Fibroblast of lung (primary cell): ENCODE measurements around the gene GPHN. TPM values are rescaled to one million over a fixed set of nuclear protein-coding genes. Genes with fewer than 3 reads are reported as not detected.

Source experiments
- DNase-seq, 2 donors: peaks; one replicate each; pipeline versions ENCODE4 v3.0.0 to v3.0.0-alpha.2; 2010; ENCODE audit warnings: low read depth in 2 of 2
- H2AFZ ChIP-seq: 2 replicates; pipeline ENCODE4 v1.5.1; 2012; ENCODE audit warnings: low read length, control low read depth, inconsistent platforms
- H3K27ac ChIP-seq: 2 replicates; pipeline ENCODE4 v1.5.1; 2011; ENCODE audit warnings: low read length, control low read depth; ENCODE audit not compliant: insufficient read depth
- H3K27me3 ChIP-seq: 2 replicates; pipeline ENCODE4 v1.5.1; 2011; ENCODE audit warnings: mild to moderate bottlenecking, low read length; ENCODE audit not compliant: control insufficient read depth, insufficient read depth
- H3K36me3 ChIP-seq: 2 replicates; pipeline ENCODE4 v1.5.1; 2011; ENCODE audit warnings: low read length; ENCODE audit not compliant: control insufficient read depth, insufficient read depth
- H3K4me1 ChIP-seq: 2 replicates; pipeline ENCODE4 v1.5.1; 2011; ENCODE audit warnings: low read length; ENCODE audit not compliant: control insufficient read depth, insufficient read depth; ENCODE audit errors: extremely low read depth
- H3K4me2 ChIP-seq: 2 replicates; pipeline ENCODE4 v1.5.1; 2011; ENCODE audit warnings: low read length, control low read depth; ENCODE audit not compliant: insufficient read depth; ENCODE audit errors: extremely low read depth
- H3K4me3 ChIP-seq, 4 experiments: fragments of 200-600 bp in 1 of 4; sonication (generic) in 1 of 4; replicated peaks in 1 of 4; 2 replicates each; pipeline ENCODE4 v1.5.1; 2011 to 2016; ENCODE audit warnings: low read length in 4 of 4, low read depth in 3 of 4, mild to moderate bottlenecking in 3 of 4, control low read depth in 2 of 4, inconsistent platforms in 1 of 4, mixed read lengths in 1 of 4; ENCODE audit not compliant: insufficient read depth in 1 of 4; ENCODE audit errors: control extremely low read depth in 1 of 4
- H3K79me2 ChIP-seq: 2 replicates; pipeline ENCODE4 v1.5.1; 2012; ENCODE audit warnings: mild to moderate bottlenecking, low read length, inconsistent platforms; ENCODE audit not compliant: control insufficient read depth, insufficient read depth
- H3K9ac ChIP-seq: 2 replicates; pipeline ENCODE4 v1.5.1; 2011; ENCODE audit warnings: mild to moderate bottlenecking, low read length, control low read depth; ENCODE audit not compliant: insufficient read depth
- H3K9me3 ChIP-seq: 2 replicates; pipeline ENCODE4 v1.5.1; 2012; ENCODE audit warnings: low read depth, low read length; ENCODE audit not compliant: control insufficient read depth, insufficient read depth
- H4K20me1 ChIP-seq: 2 replicates; pipeline ENCODE4 v1.5.1; 2011; ENCODE audit warnings: low read length; ENCODE audit not compliant: control insufficient read depth, insufficient read depth; ENCODE audit errors: extremely low read depth
- EZH2 ChIP-seq: IDR thresholded peaks from 2 replicates; pipeline ENCODE4 v1.5.1; 2012; ENCODE audit warnings: low read length, control low read depth, mild to moderate bottlenecking; ENCODE audit errors: missing control alignments
- polyA plus RNA-seq, 2 donors: library from polyadenylated mRNA; depleted of rRNA in 1 of 2; stranded (reverse) in 1 of 2; unstranded in 1 of 2; fragments of >200 nt; gene quantifications; 2 replicates each; pipeline ENCODE4 v1.2.1, GENCODE V29; 2011 to 2012; ENCODE audit warnings: missing spikeins in 1 of 2
- total RNA-seq: library from RNA; depleted of rRNA; stranded (reverse); fragments of >200 nt; gene quantifications from 2 replicates; pipeline ENCODE4 v1.2.1, GENCODE V29; 2014
- TF ChIP-seq, protein P1 (sequence below), 2 donors: IDR thresholded peaks in 1 of 2; conservative IDR thresholded peaks in 1 of 2; 1 replicate in 1 of 2; 2 replicates in 1 of 2; pipeline ENCODE4 v1.5.1; 2011 to 2012; ENCODE audit warnings: low read length in 2 of 2, control low read depth in 1 of 2, inconsistent platforms in 1 of 2, low read depth in 1 of 2, mild to moderate bottlenecking in 1 of 2

GPHN gene
- total and polyA plus RNA-seq, 2 donors (not counting 1 experiment from before 2014, with no cell fraction given), result 8.3 to 13.9 TPM

DNA sequence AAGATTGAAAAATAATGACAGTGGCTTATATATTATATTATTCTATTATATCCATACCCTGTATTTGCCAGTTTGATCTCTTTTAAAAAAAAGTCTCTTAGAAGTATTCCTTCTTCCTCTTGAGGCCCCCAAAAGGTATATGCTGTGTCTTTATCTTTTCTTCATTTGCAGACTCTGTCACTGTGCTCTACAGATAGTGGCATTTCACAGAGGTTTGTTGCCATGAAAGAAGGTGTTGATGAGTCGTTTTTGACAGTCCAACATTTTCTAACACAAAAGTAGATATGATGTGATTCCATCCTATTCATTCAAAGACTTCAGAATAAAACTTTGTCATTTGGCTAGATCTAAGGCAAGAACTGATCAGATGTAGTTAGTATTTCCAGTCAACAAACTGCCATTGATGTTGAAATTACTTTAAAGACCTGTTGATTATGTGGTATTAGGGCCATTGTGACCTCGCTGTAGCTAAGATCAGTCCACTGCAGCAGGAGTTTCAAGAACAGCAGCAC lies 22.0 kb upstream of the GPHN start, which contains the start of gene CCDC196:
Gene CCDC196 (plus strand): TSS at position 462 of the 512 bp plus-strand sequence. CDS start 132 bp downstream, outside the sequence.
- H3K79me2 ChIP-seq, result no peaks in the 10 kb centered on the region
- H3K9ac ChIP-seq, result no peak within 1 kb of the TSS
- H2AFZ ChIP-seq, result no peak within 1 kb of the TSS
- no peak within 1 kb of the TSS for H3K4me3 ChIP-seq
- no peaks in the 10 kb centered on the region for H3K4me1 ChIP-seq
- H3K27me3 ChIP-seq, result no peaks in the 10 kb centered on the region
- H3K9me3 ChIP-seq, result no peaks in the 10 kb centered on the region
- H3K4me2 ChIP-seq, result no peak within 1 kb of the TSS
- no peak for DNase-seq
- H3K27ac ChIP-seq, result no peak within 1 kb of the TSS
- no peaks in the 10 kb centered on the region for H4K20me1 ChIP-seq
- H3K36me3 ChIP-seq, result no peaks in the 10 kb centered on the region
- TF ChIP-seq, protein P1, sequence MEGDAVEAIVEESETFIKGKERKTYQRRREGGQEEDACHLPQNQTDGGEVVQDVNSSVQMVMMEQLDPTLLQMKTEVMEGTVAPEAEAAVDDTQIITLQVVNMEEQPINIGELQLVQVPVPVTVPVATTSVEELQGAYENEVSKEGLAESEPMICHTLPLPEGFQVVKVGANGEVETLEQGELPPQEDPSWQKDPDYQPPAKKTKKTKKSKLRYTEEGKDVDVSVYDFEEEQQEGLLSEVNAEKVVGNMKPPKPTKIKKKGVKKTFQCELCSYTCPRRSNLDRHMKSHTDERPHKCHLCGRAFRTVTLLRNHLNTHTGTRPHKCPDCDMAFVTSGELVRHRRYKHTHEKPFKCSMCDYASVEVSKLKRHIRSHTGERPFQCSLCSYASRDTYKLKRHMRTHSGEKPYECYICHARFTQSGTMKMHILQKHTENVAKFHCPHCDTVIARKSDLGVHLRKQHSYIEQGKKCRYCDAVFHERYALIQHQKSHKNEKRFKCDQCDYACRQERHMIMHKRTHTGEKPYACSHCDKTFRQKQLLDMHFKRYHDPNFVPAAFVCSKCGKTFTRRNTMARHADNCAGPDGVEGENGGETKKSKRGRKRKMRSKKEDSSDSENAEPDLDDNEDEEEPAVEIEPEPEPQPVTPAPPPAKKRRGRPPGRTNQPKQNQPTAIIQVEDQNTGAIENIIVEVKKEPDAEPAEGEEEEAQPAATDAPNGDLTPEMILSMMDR (conservative IDR thresholded peaks at IDR 0.05 in 1 of 2, IDR thresholded peaks at IDR 0.05 in 1 of 2; ENCODE audit: low read depth in 1 of 2, low read length in 2 of 2), result no peak
- no peak for TF ChIP-seq EZH2

DNA sequence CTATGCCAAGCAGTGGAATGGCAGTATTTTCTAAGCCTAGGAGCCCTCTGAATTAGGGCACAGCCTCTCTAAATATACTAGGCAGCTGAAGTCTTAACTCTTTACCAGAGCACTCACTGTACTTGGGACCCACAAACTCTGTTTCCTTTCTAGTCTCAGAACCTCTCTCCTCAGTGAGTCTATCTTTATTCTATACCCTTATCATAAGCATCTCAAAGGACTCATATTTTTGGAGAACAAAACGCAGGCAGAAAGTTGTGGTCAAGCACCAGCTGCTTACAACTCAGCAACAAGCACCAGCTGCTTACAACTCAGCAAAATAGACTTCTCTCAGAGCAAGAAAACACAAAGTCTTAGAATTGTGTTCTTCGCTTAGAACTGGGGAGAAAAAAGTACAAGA lies 20.8 kb upstream of the GPHN start:
- Histone ChIP-seq H4K20me1 (no peaks in the 10 kb centered on the region), H3K79me2 (no peaks in the 10 kb centered on the region), H3K4me3 (no peak overlapping the region), H3K27me3 (no peaks in the 10 kb centered on the region), H3K36me3 (no peaks in the 10 kb centered on the region), H2AFZ (no peak overlapping the region), H3K4me1 (no peaks in the 10 kb centered on the region), H3K9me3 (no peaks in the 10 kb centered on the region), H3K27ac (no peak overlapping the region), H3K4me2 (no peak overlapping the region), H3K9ac (no peak overlapping the region)
- TF ChIP-seq EZH2, result no peak
- TF ChIP-seq, protein P1 (conservative IDR thresholded peaks at IDR 0.05 in 1 of 2, IDR thresholded peaks at IDR 0.05 in 1 of 2; ENCODE audit: low read depth in 1 of 2, low read length in 2 of 2), result no peak
- no peak for DNase-seq

DNA sequence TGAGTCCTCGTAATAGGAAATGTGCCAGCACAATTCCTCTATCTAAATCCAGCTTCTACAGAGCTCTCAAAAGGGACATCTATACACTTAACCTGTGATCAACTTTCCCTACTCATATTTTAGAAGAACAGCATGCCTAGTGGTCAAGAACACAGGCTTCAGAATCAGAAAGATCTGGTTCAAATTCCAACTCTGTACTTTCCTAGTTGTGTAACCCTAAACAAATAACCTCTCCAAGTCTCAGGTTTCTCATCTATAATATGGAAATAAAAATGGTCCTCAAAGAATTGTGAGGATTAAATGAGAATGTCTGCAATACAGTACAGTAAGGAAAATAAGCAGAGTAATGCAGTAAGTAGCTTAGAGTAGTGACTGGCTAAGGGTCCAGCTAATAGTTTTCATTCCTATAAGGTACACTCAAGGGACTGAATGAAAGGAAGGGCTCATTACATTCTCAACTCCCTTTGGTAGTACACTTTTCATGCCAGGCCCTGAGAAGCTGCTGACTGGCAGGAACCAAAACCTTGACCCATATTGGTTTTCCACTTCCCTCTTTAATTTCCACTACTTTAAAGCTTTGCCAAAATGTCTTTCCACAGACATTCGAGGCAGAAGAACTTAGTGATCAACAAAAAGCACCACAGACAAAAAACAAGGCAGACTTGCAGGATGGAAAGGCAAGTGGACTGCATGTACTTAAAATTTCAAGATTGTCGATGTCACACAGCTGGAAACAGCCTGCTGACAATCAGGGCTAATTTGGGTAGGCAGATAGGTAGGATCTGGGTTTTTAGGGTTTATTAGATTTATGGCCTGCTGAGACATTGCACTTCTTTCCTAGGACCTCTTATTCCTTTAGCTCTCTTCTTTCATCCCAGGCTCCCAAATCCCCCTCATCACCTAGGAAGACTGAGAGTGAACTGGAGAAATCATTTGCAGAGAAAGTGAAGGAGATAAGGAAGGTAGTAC lies 17.5 kb upstream of the GPHN start:
- no peak overlapping the region for H3K4me3 ChIP-seq
- no peak overlapping the region for H3K4me2 ChIP-seq
- no peak for DNase-seq
- no peaks in the 10 kb centered on the region for H3K4me1 ChIP-seq
- no peak overlapping the region for H2AFZ ChIP-seq
- H3K27me3 ChIP-seq, result no peaks in the 10 kb centered on the region
- no peaks in the 10 kb centered on the region for H4K20me1 ChIP-seq
- no peaks in the 10 kb centered on the region for H3K36me3 ChIP-seq
- no peak overlapping the region for H3K27ac ChIP-seq
- no peak overlapping the region for H3K9ac ChIP-seq
- H3K9me3 ChIP-seq, result no peaks in the 10 kb centered on the region
- TF ChIP-seq, protein P1 (conservative IDR thresholded peaks at IDR 0.05 in 1 of 2, IDR thresholded peaks at IDR 0.05 in 1 of 2; ENCODE audit: low read depth in 1 of 2, low read length in 2 of 2), result no peak
- TF ChIP-seq EZH2, result no peak
- no peaks in the 10 kb centered on the region for H3K79me2 ChIP-seq
